ENCODE measurements around the gene IL11. TPM values are rescaled to one million over a fixed set of nuclear protein-coding genes. Genes with fewer than 3 reads are reported as not detected.

IL11 gene
- 6.9 and 8.5 TPM in 2 replicates for total RNA-seq

DNA sequence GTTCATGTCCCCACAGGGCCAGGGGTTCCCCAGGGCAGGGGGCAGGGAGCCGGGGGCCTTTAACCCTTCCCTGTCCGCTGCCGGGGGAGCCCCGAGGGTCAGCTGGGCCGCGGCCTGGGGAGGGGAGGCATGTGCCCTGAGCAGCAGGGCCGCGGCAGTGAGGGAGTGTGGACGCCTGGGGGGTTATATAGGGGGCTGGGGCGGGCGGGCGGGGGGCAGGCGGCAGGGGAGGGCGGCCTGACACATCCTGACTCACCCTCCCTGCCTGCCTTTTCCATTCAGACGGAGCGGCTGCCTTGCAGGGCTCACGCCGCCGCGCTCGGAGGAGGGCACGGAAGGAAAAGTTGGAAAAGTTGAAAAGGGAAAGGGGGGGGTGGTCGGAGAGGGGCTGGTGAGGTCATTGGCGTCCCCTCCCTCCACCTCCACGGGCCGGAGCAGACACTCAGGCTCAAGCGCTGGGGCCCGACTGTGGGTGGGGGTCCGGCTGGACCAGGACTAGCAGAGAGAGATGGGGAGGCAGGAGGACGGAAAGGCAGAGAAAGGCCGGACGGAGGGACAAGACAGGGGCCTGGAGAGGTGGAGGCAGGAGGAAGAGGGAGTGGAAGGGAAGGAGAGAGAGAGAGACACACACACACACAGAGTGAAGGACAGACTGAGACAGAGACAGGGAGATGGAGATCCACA is at the start of gene IL11:
TSS of gene IL11 (minus strand) at position 159 of the 684 bp plus-strand sequence. CDS start at position 6, 153 bp downstream.

DNA sequence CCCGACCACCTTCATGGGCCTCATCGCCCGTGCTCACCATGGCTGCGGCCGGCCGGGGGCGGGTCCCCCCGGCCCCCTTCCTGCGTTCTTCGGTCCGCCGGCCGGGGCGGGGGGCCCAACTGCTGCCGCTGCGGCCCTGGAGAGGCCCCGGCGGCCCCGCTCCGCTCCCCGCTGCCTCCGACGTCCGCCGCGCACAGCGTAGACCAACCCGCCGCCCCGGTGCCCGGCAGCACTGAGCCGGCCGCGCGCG is 37.2 kb upstream of the IL11 start, which contains the start of gene UBE2S:
TSS of gene UBE2S (minus strand) at position 239 of the 250 bp plus-strand sequence. CDS start at position 40, 199 bp downstream.

DNA sequence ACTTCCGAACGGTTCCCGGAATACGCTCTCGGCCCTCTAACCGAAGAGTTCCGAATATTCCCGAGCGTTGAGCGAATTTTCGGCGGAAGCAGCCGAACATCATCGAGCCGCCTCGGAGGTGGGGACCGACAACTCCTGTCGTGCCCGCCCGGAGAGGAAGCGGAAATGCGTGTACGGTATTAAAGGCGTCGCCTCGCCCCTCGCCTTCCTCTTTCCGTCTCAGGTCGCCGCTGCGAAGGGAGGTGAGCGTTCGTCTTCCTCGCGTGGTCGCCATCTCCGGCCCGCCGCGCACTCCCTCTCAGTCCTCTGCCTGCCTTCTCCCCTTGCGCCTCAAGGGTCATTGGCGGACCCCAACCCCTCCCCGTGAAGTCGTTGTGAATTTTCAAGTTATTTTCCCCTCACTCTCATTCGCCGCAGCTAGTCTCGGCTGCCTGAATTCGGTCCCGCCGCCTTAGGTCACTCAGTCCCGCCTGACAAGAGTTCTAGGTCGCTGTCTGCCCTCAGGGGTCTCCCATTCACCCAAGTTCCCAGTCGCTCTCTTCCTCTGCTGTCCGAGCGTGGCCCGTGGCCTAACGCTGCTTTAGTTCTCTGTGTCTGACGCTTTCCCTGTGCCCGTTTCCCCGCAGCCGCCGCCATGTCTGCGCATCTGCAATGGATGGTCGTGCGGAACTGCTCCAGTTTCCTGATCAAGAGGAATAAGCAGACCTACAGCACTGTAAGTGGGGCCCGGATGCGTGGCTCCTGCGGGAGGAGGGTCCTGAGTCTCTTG is 15.6 kb upstream of the IL11 start, which contains the start of gene RPL28:
TSS of gene RPL28 (plus strand) at position 209 of the 769 bp plus-strand sequence. CDS start at position 635, 426 bp downstream.

DNA sequence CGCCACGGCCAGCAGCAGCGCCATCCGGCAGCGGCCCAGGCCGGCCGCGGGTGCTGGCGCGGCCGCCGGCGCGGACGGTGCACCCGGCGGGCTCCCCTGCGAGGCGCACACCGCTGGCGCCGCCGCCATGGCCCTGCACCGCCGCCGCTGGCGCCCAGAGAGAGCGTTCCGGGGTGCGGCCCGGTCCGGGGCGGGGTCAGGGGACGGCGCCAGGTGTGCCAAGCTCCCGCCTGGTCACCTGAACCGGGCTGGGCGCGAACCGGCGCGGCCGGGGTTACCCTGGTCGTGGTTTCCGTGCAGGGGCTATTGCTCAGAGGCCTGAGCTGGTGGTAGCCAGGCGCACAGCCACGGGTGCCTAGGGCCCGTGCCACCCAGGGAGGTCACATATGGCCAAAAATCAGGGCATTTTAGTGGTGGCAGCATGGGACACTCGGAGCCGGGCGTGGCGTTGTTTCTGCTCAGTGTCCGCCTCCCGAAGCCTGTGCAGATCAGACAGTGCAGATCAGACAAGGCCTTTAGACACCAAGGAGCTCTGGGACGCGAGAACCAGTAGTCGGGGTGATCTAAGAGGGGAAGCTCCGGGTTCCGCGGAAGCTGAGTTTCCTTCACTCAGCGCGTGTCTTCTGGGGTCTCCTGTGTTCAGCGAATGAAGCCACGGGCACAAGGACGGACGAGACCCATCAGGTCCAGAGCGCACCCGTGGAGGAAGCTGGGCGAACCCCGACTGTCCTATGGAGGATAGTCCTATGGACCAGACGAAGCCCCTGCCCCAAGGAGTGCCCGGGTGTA is 14.1 kb upstream of the IL11 start, which contains the start of gene TMEM238:
TSS of gene TMEM238 (minus strand) at position 162 of the 789 bp plus-strand sequence. CDS start at position 129, 33 bp downstream.

DNA sequence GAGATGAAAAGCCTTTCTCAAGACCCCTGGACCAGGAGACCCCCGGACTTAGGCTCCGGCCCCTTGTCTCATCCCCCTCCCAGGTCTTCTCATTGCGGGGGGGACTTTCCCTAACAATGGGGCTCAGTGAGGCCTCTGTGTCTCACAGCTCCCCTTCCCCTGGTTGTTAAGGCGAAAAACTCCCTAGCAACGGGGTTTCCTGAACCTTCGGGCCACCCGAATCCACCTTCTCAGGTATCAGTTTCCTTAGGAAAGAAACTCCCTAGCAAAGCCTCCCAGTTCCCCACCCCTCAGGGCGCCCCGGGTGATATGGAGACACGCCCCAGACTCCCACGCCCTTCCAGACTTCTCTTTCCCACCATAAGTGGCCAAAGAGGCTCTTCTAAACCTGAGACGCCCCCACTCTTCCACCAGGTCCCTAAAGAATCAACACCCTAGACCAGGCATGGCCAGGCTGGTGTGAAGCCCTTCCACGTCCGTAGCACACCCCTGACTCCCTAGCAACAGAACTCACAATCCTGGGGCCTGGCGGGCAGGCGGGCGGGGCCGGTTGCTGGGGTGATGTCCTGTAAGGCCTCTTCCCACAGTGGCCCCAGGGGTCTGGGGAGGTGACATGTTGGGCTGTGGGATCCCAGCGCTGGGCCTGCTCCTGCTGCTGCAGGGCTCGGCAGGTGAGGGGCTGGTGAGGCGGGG is 6.1 kb upstream of the IL11 start, which contains the start of gene TMEM190:
TSS of gene TMEM190 (plus strand) at position 586 of the 693 bp plus-strand sequence. CDS start at position 614, 28 bp downstream.

DNA sequence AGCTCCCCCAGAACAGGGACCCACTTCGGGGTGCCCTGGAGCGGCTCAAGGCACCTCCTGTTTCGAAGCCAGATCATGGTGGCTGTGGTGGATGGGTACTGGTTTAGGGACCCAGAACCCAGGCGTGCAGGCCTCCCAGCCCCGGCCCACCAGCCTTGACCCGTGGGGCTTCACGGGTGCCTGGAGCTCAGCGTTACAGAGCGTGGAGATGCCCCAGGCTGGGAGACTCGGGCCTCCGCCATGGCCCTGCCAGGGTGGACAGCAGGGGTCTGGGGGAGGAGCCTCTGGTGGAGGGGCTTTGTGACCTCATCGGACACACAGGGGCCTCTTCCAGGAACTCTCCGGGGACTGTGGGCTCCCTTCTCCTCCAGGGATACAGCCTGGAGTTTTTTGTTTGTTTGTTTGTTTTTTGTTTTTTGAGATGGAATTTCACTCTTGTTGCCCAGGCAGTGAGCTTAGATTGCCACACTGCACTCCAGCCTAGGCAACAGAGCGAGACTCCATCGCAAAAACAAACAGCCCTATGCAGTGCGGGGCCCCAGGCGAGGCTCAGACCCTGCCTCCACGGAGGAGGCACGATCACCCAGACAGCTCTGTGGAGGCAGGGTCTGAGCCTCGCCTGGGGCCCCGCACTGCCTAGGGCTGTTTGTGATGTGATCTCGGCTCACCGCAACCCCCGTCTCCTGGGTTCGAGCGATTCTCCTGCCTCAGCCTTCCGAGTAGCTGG is 7.1 kb downstream of the IL11 start, which contains the start of gene GARIN5B:
TSS of gene GARIN5B (minus strand) at position 271 of the 727 bp plus-strand sequence. CDS start at position 77, 194 bp downstream.

DNA sequence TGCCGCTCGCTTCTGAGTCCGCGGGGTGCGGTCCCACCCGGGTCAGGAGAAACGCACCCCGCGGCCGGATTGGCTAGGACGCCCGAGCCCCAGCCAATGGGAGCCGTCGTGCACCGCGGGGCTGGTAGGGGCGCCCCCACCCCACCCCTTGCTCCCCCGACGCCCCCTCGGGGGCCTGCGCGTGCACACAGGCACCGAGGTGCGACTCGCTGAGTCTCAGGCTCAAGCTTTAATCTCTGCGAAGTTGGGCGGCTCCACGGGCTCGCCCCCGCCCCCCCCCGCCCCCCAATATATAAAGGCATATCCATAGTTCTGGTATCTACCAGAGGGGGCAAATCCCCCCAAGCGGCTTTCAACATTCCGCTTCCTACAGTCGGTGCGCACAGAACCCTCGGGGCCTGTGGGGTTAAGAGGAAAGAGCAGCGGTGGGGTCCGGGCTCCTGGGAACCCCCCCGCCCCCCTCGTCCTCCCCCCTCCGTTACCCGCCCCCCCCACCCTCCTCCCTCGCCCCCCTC is 15.5 kb downstream of the IL11 start, which contains the start of gene COX6B2:
TSS of gene COX6B2 (minus strand) at position 22 of the 515 bp plus-strand sequence. CDS start 198 bp downstream, outside the sequence.

DNA sequence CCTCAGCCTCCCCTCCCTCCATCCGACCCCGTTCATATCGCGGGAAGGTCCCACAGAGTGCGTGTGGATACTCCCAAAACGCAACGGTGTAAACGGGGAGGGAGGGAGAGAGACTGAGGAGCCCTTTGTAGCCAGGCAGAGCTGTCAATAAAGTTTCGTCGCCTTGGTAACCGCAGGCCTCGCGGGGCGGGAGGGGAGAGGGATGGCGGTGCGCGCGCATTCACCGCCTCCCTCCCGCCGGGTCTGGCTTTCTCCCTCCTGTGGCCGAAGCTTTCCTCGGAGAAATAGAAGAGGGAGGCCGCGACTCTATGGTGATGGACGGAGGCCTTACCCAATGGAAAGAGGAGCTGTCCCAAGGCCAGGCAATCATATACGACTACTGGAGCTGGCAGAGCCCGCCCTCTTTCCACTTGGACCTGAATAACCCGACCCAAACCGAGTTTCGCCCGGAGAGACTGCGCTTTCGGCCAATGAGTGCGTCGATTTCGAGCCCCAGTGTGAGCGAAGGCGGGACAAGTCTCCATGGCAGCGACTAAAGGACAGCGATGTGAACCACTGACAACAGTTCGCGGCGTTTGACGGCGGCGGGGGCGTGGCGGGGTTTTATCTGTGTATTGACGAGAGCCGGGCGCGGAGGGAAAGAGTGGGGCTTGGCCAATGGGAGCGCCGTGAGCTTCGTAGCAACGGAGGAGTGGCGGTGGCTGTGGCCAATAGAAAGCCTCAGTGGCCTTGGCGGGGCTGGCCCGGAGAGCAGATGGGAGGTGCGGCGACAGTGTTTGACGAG is 31.0 kb downstream of the IL11 start, which contains the start of gene KMT5C:
TSS of gene KMT5C (plus strand) at position 772 of the 784 bp plus-strand sequence. CDS start 2,061 bp downstream, outside the sequence.

DNA sequence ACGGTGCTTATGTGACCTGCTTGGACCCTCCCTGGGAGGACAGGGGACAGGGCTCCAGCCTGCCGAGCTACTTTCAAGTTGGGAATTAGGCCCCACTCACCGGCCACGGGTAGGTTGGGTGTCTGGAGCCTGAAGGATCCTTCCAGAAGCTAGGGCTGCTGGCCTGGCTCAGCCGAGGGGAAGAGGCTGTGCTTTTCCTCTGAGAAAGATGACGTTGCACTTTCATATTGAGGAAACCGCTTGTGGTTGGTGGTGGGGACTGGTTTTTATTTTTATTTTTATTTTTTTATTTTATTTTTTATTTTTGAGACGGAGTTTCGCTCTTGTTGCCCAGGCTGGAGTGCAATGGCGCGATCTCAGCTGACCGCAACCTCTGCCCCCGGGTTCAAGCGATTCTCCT is 45.1 kb downstream of the IL11 start, which contains the start of gene TMEM150B:
TSS of gene TMEM150B (minus strand) at position 170 of the 400 bp plus-strand sequence. CDS start 4,305 bp downstream, outside the sequence.

Other genes starting within 250 kb of the IL11 start
- 4.1 and 4.5 TPM in 2 replicates for gene TNNT1, start 221.3 kb downstream of the IL11 start, total RNA-seq
- gene TNNI3, start 212.7 kb downstream of the IL11 start, total RNA-seq = not detected in 2 replicates
- gene DNAAF3, start 203.8 kb downstream of the IL11 start, total RNA-seq = 0.33 and 0.75 TPM in 2 replicates
- under 0.01 and 0.12 TPM in 2 replicates for gene SYT5, start 190.2 kb downstream of the IL11 start, total RNA-seq
- 7.4 and 15.3 TPM in 2 replicates for gene PTPRH, start 161.0 kb downstream of the IL11 start, total RNA-seq
- 1.6 and 1.7 TPM in 2 replicates for gene TMEM86B, start 141.7 kb downstream of the IL11 start, total RNA-seq
- gene PPP6R1, start 111.4 kb downstream of the IL11 start, total RNA-seq = 34.7 and 45.9 TPM in 2 replicates
- 32.7 and 45.6 TPM in 2 replicates for gene HSPBP1, start 90.4 kb downstream of the IL11 start, total RNA-seq
- 7.0 and 9.2 TPM in 2 replicates for gene BRSK1, start 86.5 kb downstream of the IL11 start, total RNA-seq
- gene TMEM150B, start 45.1 kb downstream of the IL11 start, total RNA-seq = not detected in 2 replicates
- gene KMT5C, start 30.6 kb downstream of the IL11 start, total RNA-seq = 6.5 and 12.1 TPM in 2 replicates
- not detected in 2 replicates for gene COX6B2, start 15.7 kb downstream of the IL11 start, total RNA-seq
- not detected in 2 replicates for gene GARIN5B, start 7.2 kb downstream of the IL11 start, total RNA-seq
- gene TMEM190, start 6.4 kb upstream of the IL11 start, total RNA-seq = 0.37 TPM in 1 of 2 replicates, not detected in the other
- 0.33 and 0.75 TPM in 2 replicates for gene TMEM238, start 13.8 kb upstream of the IL11 start, total RNA-seq
- gene RPL28, start 15.5 kb upstream of the IL11 start, total RNA-seq = 393 and 410 TPM in 2 replicates
- gene UBE2S, start 37.3 kb upstream of the IL11 start, total RNA-seq = 268 and 487 TPM in 2 replicates
- not detected in 2 replicates for gene SHISA7, start 72.8 kb upstream of the IL11 start, total RNA-seq
- 52.5 and 63.2 TPM in 2 replicates for gene ISOC2, start 91.2 kb upstream of the IL11 start, total RNA-seq
- gene C19orf85, start 94.3 kb upstream of the IL11 start, total RNA-seq = not detected in 2 replicates
- gene ZNF628, start 106.2 kb upstream of the IL11 start, total RNA-seq = 1.5 and 1.9 TPM in 2 replicates
- 19.1 and 29.9 TPM in 2 replicates for gene NAT14, start 114.7 kb upstream of the IL11 start, total RNA-seq
- 22.4 and 38.0 TPM in 2 replicates for gene SSC5D, start 118.0 kb upstream of the IL11 start, total RNA-seq
- 0.11 and 1.5 TPM in 2 replicates for gene SBK2, start 166.7 kb upstream of the IL11 start, total RNA-seq
- 0.12 TPM in 1 of 2 replicates, not detected in the other for gene SBK3, start 175.1 kb upstream of the IL11 start, total RNA-seq
- 3.8 and 5.9 TPM in 2 replicates for gene ZNF579, start 210.4 kb upstream of the IL11 start, total RNA-seq
- 2.7 and 3.0 TPM in 2 replicates for gene FIZ1, start 229.1 kb upstream of the IL11 start, total RNA-seq
- gene ZNF524, start 229.8 kb upstream of the IL11 start, total RNA-seq = 7.7 and 9.9 TPM in 2 replicates
- gene ZNF865, start 235.2 kb upstream of the IL11 start, total RNA-seq = 1.00 and 1.2 TPM in 2 replicates

All from uterine smooth muscle cell (primary cell).